Ovary (tissue), 3 donors: ENCODE results near the gene KIAA0930.

Source experiments
- CTCF ChIP-seq, 3 donors: fragments of 450-650 bp in 2 of 3; fragments of 200-600 bp in 1 of 3; IDR thresholded peaks; one replicate each; pipeline versions ENCODE4 v1.5.1 to v1.8.0; 2016 to 2022; ENCODE audit warnings: antibody characterized with exemption in 3 of 3, mild to moderate bottlenecking in 1 of 3
- EP300 ChIP-seq: sonication (generic); formaldehyde crosslinking; IDR thresholded peaks from one replicate; pipeline ENCODE4 v1.6.1; 2017; ENCODE audit warnings: antibody characterized with exemption
- donor health status: DM: no; HTN: no; CAD: no.

GRCh38 chr22:45239681-45240051 lies 1.0 kb downstream of the KIAA0930 start:
- TF ChIP-seq CTCF (IDR thresholded peaks at IDR 0.05), result no peak
- no peak for TF ChIP-seq EP300
